NCI-H2196 treated with DMSO at 0.1 percent for 48 hours (cell line): ENCODE results near the gene KRTAP5-8.
"Not testable (repeated sequence)": the region's sequence is repeated elsewhere in the genome, so short reads cannot be mapped to it uniquely, and the experiment has no call there.

Source experiments
- DNase-seq: peaks from one replicate; lab custom pipeline; 2025; ENCODE audit not compliant: unreplicated experiment; lab: John Stamatoyannopoulos, UW

The KRTAP5-8 gene, protein sequence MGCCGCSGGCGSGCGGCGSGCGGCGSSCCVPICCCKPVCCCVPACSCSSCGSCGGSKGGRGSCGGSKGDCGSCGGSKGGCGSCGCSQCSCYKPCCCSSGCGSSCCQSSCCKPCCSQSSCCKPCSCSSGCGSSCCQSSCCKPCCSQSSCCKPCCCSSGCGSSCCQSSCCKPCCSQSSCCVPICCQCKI

GRCh38 chr11:71537977-71538665 is at the start of gene KRTAP5-8:
Gene KRTAP5-8, plus strand, starts transcription at chr11:71538025. Its CDS starts 31 bp downstream, at chr11:71538056.
- DNase-seq: not testable (repeated sequence)

DNA sequence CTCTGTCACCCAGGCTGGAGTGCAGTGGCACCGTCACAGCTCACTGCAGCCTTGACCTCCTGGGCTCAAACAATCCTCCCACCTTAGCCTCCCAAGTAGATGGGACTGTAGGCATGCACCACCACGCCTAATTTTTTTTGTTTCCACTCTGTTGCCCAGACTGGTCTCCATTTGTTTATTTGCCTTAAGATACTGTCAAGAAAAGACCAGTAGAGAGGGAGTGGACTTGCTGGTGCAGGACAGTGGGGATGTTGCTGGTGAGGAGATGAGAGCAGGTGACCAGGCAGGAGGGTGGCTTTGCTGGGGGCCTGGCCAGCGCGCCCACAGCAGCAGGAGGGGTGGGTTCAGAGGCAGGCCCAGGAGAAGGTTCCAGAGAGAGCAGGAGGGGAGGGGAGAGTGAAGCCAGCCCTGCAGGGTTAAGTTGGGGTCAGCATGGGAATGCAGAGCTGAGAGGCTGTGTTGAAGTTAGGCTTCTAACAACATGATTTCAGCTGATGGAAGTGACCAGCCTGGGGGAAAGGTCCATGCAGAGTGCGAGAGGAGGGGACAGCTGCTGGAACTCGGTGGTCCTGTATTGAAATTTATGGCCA is 49.0 kb upstream of the KRTAP5-8 start:
- DNase-seq: no peak

DNA sequence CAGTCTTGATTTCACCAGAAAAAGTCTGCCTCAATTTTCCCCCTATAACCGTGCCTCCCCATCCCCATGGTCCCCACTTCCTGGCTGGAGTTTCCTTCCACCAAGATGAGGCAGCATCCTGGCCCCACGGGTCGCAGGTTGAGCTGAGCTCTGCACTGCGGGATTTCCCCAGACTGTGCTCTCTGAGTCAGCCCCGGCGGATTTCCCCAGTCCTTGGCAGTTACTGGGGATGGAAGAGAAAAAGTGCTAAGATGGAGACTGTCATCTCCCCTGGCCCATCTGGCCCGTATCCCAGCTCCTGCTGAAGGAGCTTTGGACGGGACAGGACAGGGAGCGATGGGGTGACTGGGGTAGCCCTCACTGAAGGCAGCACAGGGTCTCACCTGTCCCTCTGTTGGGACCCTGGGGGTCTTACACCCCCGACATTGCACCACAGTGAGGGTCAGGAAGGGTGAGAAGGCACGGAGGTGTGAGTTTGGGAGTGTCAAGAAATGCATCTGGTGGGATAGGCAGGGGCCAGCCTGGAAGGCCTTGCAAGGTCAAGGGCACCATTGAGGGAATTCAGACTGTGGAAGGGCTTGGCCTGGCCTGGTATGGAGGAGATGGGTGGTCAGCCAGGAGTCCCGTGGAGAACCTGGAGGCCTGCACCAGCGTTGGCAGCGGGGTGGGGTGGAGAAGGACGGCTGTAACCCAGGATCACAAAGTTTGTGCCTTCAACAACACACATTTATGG is 48.3 kb upstream of the KRTAP5-8 start:
- no peak for DNase-seq

GRCh38 chr11:71490044-71490730 is 47.6 kb upstream of the KRTAP5-8 start:
- DNase-seq: no peak

- DNase-seq: no peak
Observed at GRCh38 chr11:71490731-71491390, 47.0 kb upstream of the KRTAP5-8 start.

- no peak for DNase-seq
Observed at GRCh38 chr11:71491531-71491930, 46.3 kb upstream of the KRTAP5-8 start.

DNA sequence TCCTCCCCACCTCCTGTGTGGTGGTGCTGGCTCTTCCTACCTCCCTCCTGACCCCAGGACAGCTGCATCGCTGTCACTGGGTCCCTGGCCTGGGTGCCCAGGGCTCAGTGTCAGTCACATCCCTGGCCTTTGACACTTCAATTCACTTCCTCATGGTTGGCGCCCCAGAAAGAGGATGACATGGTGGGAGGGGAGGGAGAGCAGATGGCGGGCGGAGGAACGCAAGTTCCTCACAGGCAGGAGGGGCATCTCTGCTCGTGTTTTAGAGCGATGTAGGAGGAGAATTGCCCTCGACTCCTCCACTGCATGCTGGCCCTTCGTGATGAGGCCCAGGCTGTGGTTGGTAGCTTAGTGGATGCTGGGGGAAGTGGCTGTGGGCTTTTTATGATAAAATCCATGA is 45.9 kb upstream of the KRTAP5-8 start:
- no peak for DNase-seq

GRCh38 chr11:71495286-71496230 is 42.3 kb upstream of the KRTAP5-8 start:
- no peak for DNase-seq

- no peak for DNase-seq
Observed at GRCh38 chr11:71496421-71496820, 41.4 kb upstream of the KRTAP5-8 start.

- no peak for DNase-seq
Observed at GRCh38 chr11:71498091-71498490, 39.7 kb upstream of the KRTAP5-8 start.

DNA sequence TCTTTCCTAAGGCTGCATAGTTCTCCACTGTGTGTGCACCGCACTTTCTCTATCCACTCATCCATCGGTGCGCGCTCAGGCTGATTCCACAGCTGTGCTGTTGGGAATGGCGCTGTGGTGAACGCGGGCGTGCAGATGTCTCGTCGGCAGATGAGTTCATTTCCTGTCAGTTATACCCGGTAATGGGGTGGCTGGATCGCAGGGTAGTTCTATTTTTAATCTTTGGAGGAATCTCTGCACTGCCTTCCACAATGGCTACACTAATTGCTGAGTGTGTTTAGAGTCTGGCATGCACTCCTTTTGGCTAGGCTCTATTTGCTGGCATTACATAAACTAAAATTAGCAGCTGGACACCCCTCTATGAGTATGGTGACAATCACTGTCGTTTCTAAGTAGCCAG is 38.7 kb upstream of the KRTAP5-8 start:
- DNase-seq: no peak

GRCh38 chr11:71499546-71499945 is 38.3 kb upstream of the KRTAP5-8 start:
- DNase-seq: no peak

DNA sequence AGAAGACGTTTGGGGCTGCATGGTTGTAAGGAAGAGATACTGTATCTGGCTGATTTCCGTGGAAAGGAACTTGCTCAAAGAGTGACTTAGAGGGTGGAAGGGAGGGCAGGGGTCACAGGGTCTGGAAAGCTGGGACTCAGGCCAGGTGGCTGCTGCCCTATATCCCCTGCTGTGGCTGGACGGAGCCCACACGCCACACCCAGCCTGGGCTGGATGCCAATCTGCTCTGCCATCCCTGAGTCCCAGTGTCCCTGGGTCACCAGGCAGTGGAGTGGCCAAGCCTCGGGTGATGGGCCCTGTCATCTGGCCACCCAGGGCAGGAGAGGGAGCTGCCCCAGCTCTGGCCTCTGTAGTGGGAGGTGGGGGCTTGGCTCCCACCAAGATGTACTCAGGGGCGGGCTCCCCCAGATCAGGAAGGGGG is 37.2 kb upstream of the KRTAP5-8 start:
- DNase-seq: no peak

GRCh38 chr11:71501071-71501985 is 36.5 kb upstream of the KRTAP5-8 start:
- no peak for DNase-seq

DNA sequence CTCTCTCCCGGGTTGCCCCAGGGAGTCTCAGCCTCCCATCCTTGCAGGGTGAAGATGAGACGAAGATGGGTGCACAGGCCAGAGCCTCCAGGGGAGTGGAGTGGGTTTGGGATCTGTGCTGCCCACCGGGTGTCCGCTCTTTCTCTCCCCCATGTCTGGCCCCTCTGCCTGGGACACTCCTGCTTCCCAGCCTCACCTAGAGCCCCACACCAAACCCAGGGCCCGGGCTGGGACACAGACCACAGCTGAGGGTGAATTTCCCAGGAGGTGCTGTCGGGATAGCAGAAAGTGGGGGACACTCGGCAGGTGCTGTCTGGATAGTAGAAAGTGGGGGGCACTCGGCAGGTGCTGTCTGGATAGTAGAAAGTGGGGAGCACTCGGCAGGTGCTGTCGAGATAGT is 35.8 kb upstream of the KRTAP5-8 start:
- no peak for DNase-seq

DNA sequence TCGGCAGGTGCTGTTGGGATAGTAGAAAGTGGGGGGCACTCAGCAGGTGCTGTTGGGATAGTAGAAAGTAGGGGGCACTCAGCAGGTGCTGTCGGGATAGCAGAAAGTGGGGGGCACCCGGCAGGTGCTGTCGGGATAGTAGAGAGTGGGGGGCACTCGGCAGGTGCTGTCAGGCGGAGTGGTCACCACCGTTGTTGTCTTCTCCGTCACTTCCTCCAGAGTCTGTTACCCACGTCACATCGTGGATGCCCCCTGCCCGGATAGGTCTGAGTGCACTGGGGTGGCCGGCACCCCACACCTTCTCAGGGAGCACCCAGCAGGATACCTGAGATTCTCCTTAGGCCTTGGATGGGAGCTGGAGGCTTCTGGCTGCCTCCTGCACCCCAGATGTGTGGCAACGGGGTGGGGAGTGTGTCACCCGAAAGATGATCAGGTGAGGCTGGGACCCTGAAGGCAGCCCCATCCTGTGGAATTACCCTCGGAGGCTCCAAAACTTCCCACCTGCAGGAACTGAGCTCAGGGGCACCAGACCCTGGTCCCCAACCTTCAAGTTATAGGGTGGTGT is 34.9 kb upstream of the KRTAP5-8 start:
- no peak for DNase-seq

- DNase-seq: no peak
Observed at GRCh38 chr11:71504531-71504930, 33.3 kb upstream of the KRTAP5-8 start.

GRCh38 chr11:71505001-71505400 is 32.8 kb upstream of the KRTAP5-8 start:
- DNase-seq: no peak
